ENCODE results near the gene ADRB1.

ADRB1 gene

DNA sequence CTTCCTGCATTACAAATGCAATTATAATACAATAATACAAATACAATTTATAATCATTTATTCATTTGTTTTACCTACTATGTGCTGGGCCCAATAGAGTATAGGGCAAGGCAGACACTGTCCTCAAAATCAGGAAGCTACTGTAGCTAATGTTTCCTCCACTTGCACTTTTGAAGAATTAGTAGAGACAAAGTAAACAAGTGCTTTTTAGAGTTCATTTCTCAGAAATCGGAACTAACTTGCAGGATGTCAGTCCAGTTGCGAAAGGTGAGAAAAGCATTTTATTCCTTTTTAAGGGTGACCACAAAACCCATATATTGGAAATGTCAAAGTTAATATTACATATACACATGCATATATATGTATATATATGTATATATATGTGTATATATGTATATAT, 14.2 kb downstream of the ADRB1 start:
- no peak for DNase-seq (ENCODE audit: low read depth in 2 of 2)

DNA sequence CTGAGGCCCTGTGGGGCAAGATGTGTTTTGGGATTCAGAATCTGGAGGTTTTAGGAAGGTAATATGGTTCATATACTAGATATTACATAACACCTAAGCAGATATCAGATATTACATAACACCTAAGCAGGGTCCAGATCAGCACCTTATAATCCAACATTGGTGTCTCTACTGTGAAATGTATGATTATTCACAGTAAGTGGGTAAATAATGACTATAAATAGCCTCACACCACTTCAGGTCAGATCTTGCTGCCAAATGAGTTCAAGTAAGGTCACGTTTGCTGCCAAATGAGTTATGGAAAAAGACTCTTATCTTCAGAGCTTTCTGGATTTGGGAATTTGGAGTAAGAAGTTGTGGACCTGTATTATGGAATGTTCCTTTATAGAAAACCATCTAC, 14.6 kb downstream of the ADRB1 start:
- no peak for DNase-seq (ENCODE audit: low read depth in 2 of 2)

DNA sequence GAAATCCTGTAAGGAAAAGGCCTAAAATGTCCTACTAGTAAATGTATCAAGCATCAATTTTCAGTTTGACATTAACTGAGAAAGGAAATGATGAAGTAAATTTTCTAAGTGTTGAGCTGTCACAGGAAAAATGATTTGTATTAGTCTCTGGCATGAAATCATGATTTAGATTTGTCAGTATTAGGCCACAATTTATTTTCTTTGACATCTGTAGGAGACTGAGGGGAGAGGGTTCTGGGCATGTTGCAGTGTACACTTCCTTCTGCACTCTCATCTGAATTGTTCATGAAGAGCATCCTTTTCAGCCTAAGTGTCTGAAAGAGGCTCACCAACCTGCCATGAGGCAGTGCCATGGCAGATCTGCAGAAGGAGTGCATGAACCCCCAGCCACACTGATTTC, 15.9 kb downstream of the ADRB1 start:
- DNase-seq (ENCODE audit: low read depth in 2 of 2) = no peak

DNA sequence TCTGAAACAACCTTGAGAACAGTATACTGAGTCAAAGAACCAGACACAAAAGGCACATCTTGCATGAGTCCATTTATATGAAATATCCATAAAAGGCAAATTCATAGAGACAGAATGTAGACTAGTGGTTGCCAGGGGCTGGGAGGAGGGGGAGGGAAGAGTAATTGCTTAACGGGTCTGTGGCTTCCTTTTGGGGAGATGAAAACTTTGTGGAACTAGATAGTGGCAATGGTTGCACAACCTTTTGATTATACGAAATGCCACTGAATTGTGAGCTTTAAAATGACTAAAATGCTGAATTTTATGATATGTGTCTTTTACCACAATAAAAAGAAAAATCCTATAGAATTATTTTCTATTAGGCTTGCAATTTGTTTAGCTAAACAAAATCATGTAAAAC, 16.8 kb downstream of the ADRB1 start:
- no peak for DNase-seq (ENCODE audit: low read depth in 2 of 2)

DNA sequence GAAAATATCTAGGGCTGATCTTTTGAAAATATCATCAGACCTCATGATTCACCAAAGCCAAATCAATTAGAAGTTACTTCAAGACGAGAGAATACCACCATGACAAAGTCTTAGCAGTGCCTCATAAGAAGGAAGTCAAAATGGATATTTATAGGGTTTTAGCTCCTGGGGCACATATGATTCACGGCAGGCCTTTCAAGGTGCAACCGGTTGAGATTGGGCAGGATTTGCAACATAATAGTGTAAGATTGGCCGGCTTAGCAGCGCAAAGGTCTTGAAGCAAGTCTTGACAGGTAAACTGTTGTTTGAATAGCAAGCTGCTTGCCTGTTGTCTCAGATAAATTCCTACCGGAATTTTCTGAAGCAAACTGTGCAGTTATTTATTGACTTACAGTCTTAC, 17.5 kb downstream of the ADRB1 start:
- no peak for DNase-seq (ENCODE audit: low read depth in 2 of 2)

DNA sequence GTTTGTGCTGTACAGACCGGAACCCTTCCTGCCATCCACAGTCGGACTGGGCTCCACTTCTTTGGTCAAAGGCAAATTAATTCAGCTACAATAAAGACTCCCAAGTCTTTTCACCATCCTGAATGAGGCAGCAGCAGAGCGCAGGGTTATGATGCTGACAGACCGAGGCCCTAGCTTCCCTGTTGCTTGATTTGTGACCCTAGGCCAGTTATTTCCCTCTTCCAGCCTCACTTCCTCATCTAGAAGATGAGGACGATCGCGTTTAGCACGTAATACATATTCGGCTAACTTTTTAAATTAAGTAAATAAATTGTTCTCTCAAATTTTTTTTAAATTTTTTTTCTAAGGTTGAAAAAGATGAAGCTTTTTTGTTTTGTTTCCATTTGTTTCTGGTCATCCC, 18.1 kb downstream of the ADRB1 start:
- DNase-seq (ENCODE audit: low read depth in 2 of 2) = no peak

DNA sequence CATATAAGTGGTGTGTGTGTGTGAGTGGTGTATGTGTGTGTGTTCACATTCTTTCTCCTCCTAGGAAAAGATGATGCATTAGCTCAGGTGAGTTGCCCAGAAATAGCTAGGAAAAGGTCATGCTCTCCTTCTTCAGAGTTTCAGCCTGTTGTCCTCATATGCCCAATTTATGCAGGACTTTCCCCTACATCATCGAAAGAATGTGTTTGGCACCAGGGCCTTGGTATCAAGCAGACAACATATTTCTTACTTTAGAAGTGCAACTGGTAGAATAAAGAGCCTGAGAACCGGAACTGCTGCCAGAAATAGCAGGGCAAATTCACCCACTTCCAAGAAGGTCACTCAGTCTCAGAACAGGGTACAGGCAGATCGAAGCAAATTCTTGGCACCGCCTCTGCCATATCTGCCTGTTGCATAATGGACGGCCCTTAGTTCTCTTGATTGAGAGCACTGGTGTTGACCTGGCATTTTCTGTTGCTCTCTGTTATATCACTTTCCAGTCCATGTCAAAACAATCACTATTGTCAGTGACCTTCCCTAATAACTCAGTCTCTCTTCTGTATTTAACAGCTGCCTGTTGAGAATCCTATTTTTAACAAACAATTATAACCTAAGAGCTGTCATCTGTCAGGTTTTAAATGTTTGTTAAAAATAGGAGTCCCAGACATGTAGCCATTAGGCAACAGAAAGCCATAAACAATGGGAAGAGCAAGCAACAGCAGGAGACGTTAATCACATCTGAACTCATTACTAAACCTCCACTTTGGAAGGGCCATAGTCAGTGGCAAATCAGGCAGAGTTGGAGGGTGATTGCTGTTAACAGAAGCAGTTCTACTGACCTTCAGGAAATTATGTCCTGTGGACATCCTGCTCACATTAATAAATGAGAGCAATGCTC, 20.7 kb downstream of the ADRB1 start:
- no peak for DNase-seq (ENCODE audit: low read depth in 2 of 2)

DNA sequence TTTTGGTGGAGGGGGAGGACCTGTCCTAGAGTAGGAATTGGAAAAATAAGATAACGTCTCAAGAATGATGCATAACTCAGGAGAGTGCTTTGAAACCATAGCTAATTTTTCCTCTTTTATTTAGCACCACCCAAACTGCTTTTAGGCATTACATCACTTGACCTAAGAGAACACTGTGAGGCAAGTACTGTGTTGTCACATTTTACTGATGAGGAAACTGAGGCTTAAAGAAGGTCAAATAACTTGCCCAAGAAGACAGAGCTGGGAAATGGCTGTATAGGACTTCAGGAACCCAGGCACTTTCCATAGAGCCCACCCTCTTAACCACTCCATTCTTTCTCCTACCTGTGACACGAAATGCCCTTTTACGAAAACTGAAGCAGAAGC, 21.4 kb downstream of the ADRB1 start:
- no peak for DNase-seq (ENCODE audit: low read depth in 2 of 2)

DNA sequence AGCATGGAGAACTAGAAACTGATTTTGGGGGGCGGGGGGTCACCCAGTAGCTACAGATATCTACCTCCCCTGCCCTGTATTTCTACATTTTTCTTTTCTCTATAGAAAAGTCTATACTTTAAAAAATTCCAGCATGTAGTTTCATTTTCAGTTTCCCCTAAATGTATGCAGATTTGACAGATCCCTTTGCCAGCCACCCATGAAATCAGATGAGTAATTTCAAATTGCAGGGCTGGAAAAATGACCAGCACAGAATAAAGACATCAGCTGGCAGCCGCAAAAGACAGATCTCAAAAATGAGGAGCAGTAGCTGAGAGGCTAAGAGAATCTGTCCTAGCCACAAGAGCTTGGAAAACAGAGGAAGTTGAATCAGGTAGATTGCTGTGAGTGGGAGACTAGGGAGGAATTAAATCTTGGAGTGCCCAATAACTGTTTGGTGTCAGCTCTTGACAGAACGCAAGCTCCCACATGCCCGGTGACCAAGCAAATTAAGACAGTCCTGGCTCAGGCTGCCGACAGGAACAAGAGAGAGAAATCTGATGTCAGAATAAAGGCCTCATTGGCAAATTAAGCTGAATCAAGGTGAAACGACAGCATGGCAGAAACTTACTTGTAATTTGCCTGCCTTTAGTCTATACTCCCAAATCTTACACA, 24.5 kb downstream of the ADRB1 start:
- no peak for DNase-seq (ENCODE audit: low read depth in 2 of 2)

DNA sequence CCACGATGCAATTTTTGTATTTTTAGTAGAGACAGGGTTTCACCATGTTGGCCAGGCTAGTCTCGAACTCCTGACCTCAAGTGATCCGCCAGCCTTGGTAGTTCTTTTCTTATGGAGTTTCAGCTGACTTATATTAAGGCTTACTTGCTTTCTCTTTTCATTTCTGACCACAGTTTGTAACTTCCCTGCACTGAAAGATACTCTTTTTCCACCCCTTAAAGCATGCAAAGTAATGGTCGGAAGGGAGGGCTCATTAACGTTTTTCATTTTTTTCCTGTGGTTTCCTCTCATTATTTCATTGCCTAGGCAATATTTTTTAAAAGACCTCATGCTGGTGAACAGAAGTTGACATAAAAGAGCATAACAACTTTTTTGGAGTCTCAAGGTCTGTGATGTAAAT, 27.0 kb downstream of the ADRB1 start:
- DNase-seq (ENCODE audit: low read depth in 2 of 2) = no peak

DNA sequence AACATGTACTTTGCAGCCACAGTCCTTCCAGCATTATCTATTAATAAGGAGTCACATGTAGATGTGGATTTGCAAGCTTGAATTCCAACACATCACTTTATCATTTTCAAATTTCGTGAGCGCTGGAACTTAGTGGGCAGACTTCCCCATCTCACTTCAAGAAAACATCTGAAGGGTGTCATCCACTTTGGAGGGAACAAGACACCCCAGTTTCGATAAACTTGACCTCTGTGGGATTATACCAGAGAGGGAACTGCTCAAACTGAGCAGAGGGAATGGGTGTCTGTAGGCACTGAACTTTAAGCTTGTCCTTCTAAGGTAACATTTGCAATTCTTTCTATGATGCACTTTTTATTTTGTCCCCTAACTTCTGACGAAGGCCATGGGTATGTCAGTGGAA, 27.5 kb downstream of the ADRB1 start:
- no peak for DNase-seq (ENCODE audit: low read depth in 2 of 2)

DNA sequence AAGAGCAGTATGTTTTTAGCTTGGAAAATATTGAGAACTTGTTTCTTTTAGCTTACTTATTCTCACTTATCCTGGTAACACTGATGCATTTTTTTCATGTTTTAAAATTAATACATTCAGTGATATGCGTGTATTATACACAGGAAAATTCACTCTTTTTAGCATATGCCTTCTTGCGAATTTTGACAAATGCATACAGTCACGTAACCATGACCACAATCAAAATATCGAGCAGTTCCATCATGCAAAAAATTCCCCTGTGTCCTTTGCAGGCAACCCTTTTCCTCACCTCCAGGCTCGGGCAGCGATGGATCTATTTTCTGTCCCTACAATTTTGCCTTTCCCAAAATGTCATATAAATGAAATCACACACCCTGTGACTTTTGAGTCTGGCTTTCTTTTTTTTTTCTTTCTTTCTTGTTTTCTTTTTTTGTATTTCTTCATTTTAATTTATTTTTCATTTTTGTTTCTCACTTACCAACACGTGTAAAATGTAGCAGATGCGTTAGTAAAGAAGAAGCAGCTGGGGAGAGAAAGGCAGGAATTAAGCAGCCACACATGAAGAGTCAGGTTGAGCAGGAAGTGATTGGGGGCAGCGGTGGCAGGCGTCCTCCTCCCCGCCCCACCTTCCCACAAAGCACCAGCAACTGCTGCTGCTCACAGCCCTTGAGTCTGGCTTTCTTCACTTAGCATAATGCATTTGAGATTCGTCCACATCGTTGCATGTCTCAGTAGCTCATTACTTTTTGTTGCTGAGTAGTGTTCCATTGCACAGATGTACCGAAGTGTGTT, 29.9 kb downstream of the ADRB1 start:
- DNase-seq (ENCODE audit: low read depth in 2 of 2) = no peak

DNA sequence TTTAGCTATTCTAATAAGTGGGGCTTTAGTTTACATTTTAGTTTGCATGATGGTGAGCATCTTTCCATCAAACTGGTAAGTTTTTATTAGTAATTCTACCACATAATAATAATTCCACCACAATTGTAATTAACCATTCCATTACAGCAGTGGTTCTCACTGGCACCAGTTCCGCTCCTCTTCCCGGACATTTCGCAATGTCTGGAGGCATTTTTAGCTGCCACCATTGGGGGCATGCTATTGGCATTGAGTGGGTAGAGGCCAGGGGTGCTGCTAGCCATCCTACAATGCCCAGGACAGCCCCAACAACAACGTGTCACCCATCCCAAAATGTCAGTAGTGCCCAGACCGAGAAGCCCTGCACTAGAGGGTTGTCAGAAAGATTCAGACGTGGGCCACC, 31.4 kb downstream of the ADRB1 start:
- DNase-seq (ENCODE audit: low read depth in 2 of 2) = no peak

DNA sequence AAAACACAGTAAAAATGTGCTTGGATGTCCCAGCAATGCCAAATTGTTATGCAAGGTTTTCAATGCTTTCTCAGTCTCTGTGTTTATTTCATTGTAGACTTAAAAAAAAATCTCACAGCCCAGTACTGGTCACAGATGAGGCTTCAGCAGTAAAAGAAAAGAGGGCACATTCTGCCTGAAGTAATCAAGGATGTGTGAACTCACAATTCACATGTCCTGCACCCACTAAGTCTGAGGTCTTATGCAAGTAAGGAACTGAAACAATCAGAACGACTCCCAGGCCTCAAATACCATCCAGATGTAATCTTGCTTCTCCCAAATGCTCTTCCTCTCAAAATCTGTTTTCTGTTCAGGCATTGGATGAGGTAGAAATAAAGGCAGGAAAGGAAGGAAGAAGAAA, 33.7 kb downstream of the ADRB1 start:
- DNase-seq (ENCODE audit: low read depth in 2 of 2) = no peak

DNA sequence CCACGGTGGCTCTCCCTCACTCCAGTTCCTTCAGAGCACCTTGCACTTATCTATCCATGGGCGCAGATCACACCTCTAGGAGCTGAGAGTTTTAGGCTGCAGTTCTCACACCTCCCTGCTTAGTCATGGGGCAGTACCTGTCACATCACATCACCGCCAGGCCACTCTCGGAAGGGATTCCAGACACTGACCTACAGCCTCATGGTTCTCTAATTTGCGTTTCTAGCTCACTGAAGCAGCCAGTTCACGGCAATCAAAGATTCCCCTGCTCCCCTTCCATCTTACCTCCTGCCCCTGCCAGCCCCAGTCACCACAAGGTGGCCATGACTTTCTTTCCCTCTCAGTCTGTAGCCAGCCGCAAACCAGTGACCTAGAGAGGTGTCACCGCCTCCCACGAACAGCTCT, 34.2 kb downstream of the ADRB1 start:
- DNase-seq (ENCODE audit: low read depth in 2 of 2) = no peak

DNA sequence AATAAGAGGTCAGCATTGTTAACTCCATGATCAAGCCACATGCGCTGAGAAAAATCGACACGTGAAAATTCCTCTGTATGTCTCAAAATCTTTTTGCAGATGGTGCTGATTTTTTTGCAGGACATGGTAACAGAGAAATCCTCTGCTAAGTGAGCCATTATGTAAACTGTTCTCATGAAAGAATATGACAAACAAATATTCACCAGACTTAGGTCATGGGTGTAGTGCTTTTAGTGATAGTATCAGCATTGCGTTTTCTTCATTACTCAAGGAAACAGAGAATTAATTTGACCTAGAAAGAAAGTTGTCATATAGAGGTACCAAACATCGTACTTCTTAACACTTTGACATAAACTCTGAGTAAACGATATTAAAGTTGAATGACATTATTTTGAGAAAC, 34.7 kb downstream of the ADRB1 start:
- no peak for DNase-seq (ENCODE audit: low read depth in 2 of 2)

DNA sequence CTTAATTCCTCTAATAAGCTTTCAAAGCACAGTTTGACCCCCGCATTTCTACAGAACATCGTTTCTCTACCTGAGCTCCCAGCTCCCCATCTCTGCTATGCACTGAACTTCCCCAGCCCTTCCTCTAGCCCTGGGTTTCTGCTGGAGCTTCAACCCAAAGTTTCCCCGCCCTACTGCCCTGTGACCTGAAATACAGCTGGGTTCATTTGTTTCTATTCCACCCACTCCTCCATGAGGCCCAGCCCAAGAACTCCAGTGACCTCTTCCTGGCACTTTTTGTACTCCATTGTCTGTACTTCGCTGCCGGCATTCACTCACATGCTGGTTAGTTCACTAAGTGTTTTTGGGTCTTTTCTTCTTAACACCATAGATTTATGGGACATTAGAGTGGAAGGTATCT, 35.8 kb downstream of the ADRB1 start:
- DNase-seq (ENCODE audit: low read depth in 2 of 2) = no peak

DNA sequence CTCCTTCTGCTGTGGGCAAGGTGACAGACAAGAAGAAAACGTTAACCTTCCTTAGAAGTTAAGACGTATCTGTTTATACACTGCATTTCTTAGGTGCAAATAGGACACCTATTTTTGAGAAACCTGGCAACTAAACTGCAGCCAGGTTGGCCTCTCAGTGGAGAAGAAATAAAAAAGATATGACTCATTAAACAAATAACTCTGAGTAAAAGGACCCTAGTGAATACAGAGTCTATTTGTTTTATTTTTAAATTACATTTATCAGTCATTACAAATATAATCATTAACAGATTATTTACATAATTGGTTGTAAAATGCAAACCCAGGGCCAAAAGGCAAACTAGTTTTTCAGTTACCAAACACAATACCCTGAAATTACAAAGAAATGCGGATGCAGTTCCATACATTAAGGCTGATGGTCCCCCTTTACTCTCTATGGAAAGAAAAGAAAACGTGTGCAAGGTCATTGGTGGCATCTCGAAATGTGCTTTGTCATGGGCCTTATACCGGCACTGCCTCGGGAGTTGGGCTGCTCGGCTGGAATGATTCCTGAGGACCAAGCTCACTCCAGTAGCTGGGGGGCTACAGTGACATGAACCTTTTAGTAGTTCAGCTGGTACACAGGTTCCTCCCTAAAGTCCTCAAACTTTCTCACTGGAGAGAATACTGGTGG, 38.4 kb downstream of the ADRB1 start:
- no peak for DNase-seq (ENCODE audit: low read depth in 2 of 2)

DNA sequence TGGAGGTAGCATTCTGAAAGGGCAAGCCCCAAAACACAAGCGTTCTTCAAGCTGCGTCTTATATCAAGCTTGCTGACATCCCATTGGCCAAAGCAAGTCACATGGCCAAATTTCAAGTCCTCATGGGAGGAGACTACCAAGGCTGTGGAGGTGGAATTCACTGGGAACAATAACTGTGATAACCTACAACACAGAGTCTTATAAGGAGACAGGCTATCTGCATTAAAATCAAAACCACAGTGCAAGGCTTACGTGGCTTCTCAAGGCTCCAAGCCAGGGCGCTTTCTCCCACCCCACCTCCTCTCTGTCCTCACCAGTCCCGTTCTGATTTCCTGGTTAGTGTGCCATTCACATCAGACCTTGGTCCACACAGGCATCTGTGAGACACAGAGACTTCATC, 39.4 kb downstream of the ADRB1 start:
- no peak for DNase-seq (ENCODE audit: low read depth in 2 of 2)

DNA sequence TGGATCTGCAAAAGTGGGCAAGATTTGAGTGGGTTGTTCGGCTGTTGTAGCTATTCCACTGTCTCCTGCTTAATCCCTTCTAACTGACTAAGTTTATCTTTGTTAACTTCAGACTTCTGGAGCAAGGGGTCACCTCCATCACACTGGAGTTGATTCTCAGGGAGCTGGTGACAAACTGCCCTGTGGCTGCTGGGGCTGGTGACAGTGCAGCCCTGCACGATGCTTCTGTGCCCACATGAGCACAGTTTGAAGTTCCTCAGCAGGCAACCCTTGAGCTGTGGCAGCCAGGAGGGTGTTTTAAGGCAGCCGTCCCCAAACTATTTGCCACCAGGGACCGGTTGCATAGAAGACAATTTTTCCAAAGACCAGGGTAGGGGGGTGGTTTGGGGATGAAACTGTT, 40.5 kb downstream of the ADRB1 start:
- DNase-seq (ENCODE audit: low read depth in 2 of 2) = no peak

DNA sequence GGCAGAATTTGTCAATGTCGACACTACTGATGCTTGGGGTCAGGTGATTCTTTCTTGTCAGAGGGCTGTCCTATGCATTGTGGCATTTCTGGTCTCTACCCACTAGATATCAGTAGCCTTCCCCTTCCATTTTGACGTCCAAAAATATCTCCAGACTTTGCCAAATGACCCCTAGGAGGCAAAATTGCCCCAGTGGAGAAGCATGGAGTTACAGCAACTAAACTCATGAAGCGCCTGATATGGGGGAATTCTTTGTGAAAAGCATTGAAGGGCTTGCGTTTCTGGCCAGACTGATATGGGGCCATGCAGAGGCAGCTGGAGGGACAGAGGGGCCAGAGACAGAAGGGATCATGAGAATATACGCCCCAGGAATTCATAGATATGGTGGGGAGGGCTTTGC, 43.6 kb downstream of the ADRB1 start:
- DNase-seq (ENCODE audit: low read depth in 2 of 2) = no peak

DNA sequence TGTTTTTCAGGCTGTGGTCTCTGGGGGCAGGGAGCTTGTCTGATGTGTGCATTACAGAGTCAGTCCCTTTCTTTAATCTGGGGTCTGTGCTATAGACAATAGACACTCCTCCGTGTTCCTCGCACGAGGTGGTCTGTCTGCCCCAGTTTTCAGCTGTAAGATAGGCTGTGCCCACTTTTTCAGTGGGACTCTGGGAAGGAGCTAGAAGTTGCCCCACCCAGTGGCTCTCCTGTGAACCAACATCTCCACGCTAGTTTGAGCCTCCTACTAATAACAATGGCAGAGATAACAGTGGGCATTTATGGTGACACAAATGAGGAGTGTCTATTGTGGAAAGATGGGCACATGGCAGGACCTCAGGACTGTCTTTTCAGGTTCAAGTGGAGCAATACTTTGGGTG, 44.0 kb downstream of the ADRB1 start:
- DNase-seq (ENCODE audit: low read depth in 2 of 2) = no peak

All from stimulated activated CD4-positive, alpha-beta T cell treated with anti-CD3 and anti-CD28 coated beads, Interleukin-4, amount 100 ng/mL, for 48 hours (primary cell).